Neutrophil (primary cell): ENCODE data around the gene LIM2.

Experiments
- H3K27ac ChIP-seq: fragments of 200-600 bp; sonication (generic); 2 replicates; pipeline ENCODE4 v1.5.1; 2016; ENCODE audit warnings: mild to moderate bottlenecking, moderate library complexity
- H3K27me3 ChIP-seq: fragments of 200-600 bp; sonication (generic); 2 replicates; pipeline ENCODE4 v1.6.0; 2016; ENCODE audit warnings: mild to moderate bottlenecking
- H3K36me3 ChIP-seq: fragments of 200-600 bp; sonication (generic); 2 replicates; pipeline ENCODE4 v1.5.1; 2017
- H3K4me1 ChIP-seq, 2 experiments: fragments of 200-600 bp in 1 of 2; sonication (generic) in 1 of 2; 1 replicate in 1 of 2; 2 replicates in 1 of 2; pipeline versions ENCODE4 v1.5.1 to v1.6.1; 2013 to 2016; ENCODE audit warnings: low read depth in 1 of 2, low read length in 1 of 2, mild to moderate bottlenecking in 1 of 2, moderate library complexity in 1 of 2; ENCODE audit not compliant: control insufficient read depth in 1 of 2, insufficient read depth in 1 of 2
- H3K4me3 ChIP-seq, 2 experiments: fragments of 200-600 bp in 1 of 2; sonication (generic) in 1 of 2; 1 replicate in 1 of 2; 2 replicates in 1 of 2; pipeline ENCODE4 v1.5.1; 2013 to 2016; ENCODE audit warnings: low read depth in 1 of 2, low read length in 1 of 2, mild to moderate bottlenecking in 1 of 2, moderate library complexity in 1 of 2
- H3K9me3 ChIP-seq: fragments of 200-600 bp; sonication (generic); 2 replicates; pipeline ENCODE4 v1.5.1; 2016
- TF ChIP-seq, protein P1 (sequence below): fragments of 200-600 bp; sonication (generic); IDR thresholded peaks from 2 replicates; pipeline ENCODE4 v1.5.1; 2016; ENCODE audit warnings: antibody characterized with exemption

Gene LIM2, protein sequence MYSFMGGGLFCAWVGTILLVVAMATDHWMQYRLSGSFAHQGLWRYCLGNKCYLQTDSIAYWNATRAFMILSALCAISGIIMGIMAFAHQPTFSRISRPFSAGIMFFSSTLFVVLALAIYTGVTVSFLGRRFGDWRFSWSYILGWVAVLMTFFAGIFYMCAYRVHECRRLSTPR

GRCh38 chr19:51387924-51388389, at the start of gene LIM2:
TSS of gene LIM2 (minus strand) at chr19:51387974. CDS start at chr19:51387443, 531 bp downstream.
- Histone ChIP-seq H3K4me1 (peaks cover 10 to 12% of the 10 kb centered on the region in 2 experiments), H3K9me3 (no peaks in the 10 kb centered on the region), H3K27ac (no peak within 1 kb of the TSS), H3K27me3 (no peaks in the 10 kb centered on the region), H3K4me3 (no peak within 1 kb of the TSS), H3K36me3 (no peaks in the 10 kb centered on the region)
- TF ChIP-seq, protein P1, sequence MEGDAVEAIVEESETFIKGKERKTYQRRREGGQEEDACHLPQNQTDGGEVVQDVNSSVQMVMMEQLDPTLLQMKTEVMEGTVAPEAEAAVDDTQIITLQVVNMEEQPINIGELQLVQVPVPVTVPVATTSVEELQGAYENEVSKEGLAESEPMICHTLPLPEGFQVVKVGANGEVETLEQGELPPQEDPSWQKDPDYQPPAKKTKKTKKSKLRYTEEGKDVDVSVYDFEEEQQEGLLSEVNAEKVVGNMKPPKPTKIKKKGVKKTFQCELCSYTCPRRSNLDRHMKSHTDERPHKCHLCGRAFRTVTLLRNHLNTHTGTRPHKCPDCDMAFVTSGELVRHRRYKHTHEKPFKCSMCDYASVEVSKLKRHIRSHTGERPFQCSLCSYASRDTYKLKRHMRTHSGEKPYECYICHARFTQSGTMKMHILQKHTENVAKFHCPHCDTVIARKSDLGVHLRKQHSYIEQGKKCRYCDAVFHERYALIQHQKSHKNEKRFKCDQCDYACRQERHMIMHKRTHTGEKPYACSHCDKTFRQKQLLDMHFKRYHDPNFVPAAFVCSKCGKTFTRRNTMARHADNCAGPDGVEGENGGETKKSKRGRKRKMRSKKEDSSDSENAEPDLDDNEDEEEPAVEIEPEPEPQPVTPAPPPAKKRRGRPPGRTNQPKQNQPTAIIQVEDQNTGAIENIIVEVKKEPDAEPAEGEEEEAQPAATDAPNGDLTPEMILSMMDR = no peak

DNA sequence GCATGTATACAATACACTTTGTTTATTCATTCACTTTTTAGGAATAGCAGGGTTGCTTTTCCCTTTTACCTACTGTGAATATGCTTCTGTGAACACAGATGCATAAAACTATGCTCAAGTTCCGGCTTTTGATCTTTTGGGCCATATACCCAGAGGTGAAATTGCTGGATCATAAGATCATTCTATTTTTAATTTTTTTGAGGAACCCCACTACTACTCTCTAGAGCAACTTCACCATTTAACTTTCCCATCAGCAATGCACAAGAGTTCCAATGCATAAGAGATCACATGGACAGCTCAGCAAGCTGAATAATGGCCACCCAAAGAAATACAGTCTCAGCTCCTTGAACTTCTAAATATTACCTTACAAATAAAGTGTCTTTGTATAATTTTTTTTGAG, 46.7 kb upstream of the LIM2 start:
- H3K36me3 ChIP-seq = no peaks in the 10 kb centered on the region
- TF ChIP-seq, protein P1 = no peak
- H3K4me1 ChIP-seq = peaks cover 23 to 29% of the 10 kb centered on the region in 2 experiments
- no peaks in the 10 kb centered on the region for H3K9me3 ChIP-seq
- no peak overlapping the region for H3K27ac ChIP-seq
- no peaks in the 10 kb centered on the region for H3K27me3 ChIP-seq
- no peak overlapping the region for H3K4me3 ChIP-seq

DNA sequence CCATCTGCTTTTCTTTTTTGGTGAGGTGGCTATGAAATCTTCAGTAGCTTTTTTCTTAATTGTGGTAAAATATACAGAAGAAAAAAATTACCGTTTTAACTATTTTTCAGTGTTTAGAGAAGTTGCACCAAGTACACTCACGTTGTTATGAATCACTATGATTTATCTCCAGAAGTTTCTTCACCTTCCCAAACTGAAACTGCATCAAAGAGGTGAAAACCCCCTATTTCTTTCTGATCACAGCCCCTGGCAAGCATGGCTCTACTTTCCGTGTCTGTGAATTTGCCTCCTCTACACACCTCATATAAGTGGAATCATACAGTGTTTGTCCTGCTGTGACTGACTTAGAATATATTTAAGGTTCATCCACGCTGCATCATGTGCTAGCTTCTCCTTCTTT, 45.3 kb upstream of the LIM2 start:
- H3K9me3 ChIP-seq = no peaks in the 10 kb centered on the region
- TF ChIP-seq, protein P1 = no peak
- no peak overlapping the region for H3K27ac ChIP-seq
- H3K4me3 ChIP-seq = no peak overlapping the region
- no peaks in the 10 kb centered on the region for H3K27me3 ChIP-seq
- H3K36me3 ChIP-seq = no peaks in the 10 kb centered on the region
- peaks cover 20 to 23% of the 10 kb centered on the region in 2 experiments for H3K4me1 ChIP-seq

- Histone ChIP-seq H3K27me3 (no peaks in the 10 kb centered on the region), H3K4me3 (no peak overlapping the region), H3K9me3 (no peaks in the 10 kb centered on the region), H3K27ac (peak overlapping the region; percentile 83), H3K36me3 (no peaks in the 10 kb centered on the region), H3K4me1 (peaks cover 20 to 23% of the 10 kb centered on the region in 2 experiments)
- TF ChIP-seq, protein P1 = no peak
Measured at GRCh38 chr19:51431124-51431523, 43.4 kb upstream of the LIM2 start.

DNA sequence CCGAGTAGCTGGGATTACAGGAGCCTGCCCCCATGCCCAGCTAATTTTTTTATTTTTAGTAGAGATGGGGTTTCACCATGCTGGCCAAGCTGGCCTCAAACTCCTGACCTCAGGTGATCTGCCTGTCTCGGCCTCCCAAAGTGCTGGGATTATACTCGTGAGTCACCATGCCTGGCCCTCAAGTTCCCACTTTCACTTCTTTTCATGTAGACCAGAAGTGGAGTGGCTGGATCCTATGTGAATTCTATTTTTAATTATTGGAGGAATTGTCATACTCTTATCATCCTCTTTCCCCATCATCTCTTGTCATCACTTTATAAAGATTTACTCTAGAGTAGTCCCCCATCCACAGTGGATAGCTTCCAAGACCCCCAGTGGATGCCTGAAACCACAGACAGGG, 42.4 kb upstream of the LIM2 start:
- TF ChIP-seq, protein P1 = no peak
- Histone ChIP-seq H3K4me1 (peaks cover 20 to 23% of the 10 kb centered on the region in 2 experiments), H3K36me3 (no peaks in the 10 kb centered on the region), H3K27ac (peak overlapping the region; percentile 83), H3K9me3 (no peaks in the 10 kb centered on the region), H3K27me3 (no peaks in the 10 kb centered on the region), H3K4me3 (no peak overlapping the region)
